ENCODE measurements around the gene UQCRC1. TPM values are rescaled to one million over a fixed set of nuclear protein-coding genes. Genes with fewer than 3 reads are reported as not detected.

The UQCRC1 gene
- polyA plus RNA-seq, 3 donors = 326 to 409 (median 350) TPM

GRCh38 chr3:48576647-48577046 is 32.8 kb downstream of the UQCRC1 start:
- no peaks in the 10 kb centered on the region for H3K9me3 ChIP-seq (replicated peaks in 1 of 2; ENCODE audit: control insufficient read depth in 1 of 2, insufficient read depth in 1 of 2, low read length in 2 of 2)
- H3K4me1 ChIP-seq (ENCODE audit: control insufficient read depth in 1 of 2, insufficient read depth in 2 of 2, low read length in 2 of 2) = no peaks in the 10 kb centered on the region
- no peaks in the 10 kb centered on the region for H3K27me3 ChIP-seq (ENCODE audit: control insufficient read depth in 2 of 2, insufficient read depth in 2 of 2, low read length in 2 of 2)
- Mint-ChIP-seq H3K9me3 (no peaks in the 10 kb centered on the region), H3K36me3 (no peaks in the 10 kb centered on the region), H3K27me3 (ENCODE audit: low read depth in 3 of 3) (peaks cover 1 to 6% (median 2%) of the 10 kb centered on the region in 3 donors), H3K27ac (no peak overlapping the region), H3K4me1 (no peaks in the 10 kb centered on the region), H3K4me3 (no peak overlapping the region)
- no peaks in the 10 kb centered on the region for H3K79me2 ChIP-seq (ENCODE audit: insufficient read depth, low read length)
- WGBS (ENCODE audit: insufficient coverage) = 100% methylated on average over 1 of the region's 4 CpGs
- intact Hi-C loops (cut with micrococcal nuclease) = no loop called here
- H3K4me3 ChIP-seq (replicated peaks in 1 of 3; ENCODE audit: low read depth in 2 of 3, low read length in 3 of 3) = no peak overlapping the region
- H3K27ac ChIP-seq (ENCODE audit: low read depth in 1 of 2, low read length in 2 of 2) = no peak overlapping the region
- no peak for TF ChIP-seq CTCF (IDR thresholded peaks at IDR 0.05)
- no peaks in the 10 kb centered on the region for H4K20me1 ChIP-seq (ENCODE audit: insufficient read depth, low read length)
- H3K9ac ChIP-seq (ENCODE audit: insufficient read depth, low read length, poor library complexity, severe bottlenecking) = no peak overlapping the region
- no peak overlapping the region for H3K4me2 ChIP-seq (replicated peaks; ENCODE audit: extremely low read depth, low read length, poor library complexity, severe bottlenecking)
- H3K36me3 ChIP-seq (replicated peaks in 1 of 2; ENCODE audit: control insufficient read depth in 1 of 2, insufficient read depth in 2 of 2, low read length in 2 of 2) = no peaks in the 10 kb centered on the region
- DNase-seq = no peak
- H2AFZ ChIP-seq (ENCODE audit: insufficient read depth, low read depth, low read length, poor library complexity, severe bottlenecking) = no peak overlapping the region

GRCh38 chr3:48575366-48575765 is 34.1 kb downstream of the UQCRC1 start:
- Mint-ChIP-seq H3K9me3 (no peaks in the 10 kb centered on the region), H3K4me3 (no peak overlapping the region), H3K4me1 (no peaks in the 10 kb centered on the region), H3K27ac (no peak overlapping the region), H3K27me3 (ENCODE audit: low read depth in 3 of 3) (peaks cover 3 to 6% (median 4%) of the 10 kb centered on the region in 3 donors), H3K36me3 (no peaks in the 10 kb centered on the region)
- Histone ChIP-seq H3K27ac (ENCODE audit: low read depth in 1 of 2, low read length in 2 of 2) (no peak overlapping the region), H2AFZ (ENCODE audit: insufficient read depth, low read depth, low read length, poor library complexity, severe bottlenecking) (no peak overlapping the region), H4K20me1 (ENCODE audit: insufficient read depth, low read length) (no peaks in the 10 kb centered on the region), H3K9ac (ENCODE audit: insufficient read depth, low read length, poor library complexity, severe bottlenecking) (no peak overlapping the region), H3K9me3 (replicated peaks in 1 of 2; ENCODE audit: control insufficient read depth in 1 of 2, insufficient read depth in 1 of 2, low read length in 2 of 2) (no peaks in the 10 kb centered on the region), H3K4me1 (ENCODE audit: control insufficient read depth in 1 of 2, insufficient read depth in 2 of 2, low read length in 2 of 2) (no peaks in the 10 kb centered on the region), H3K4me3 (replicated peaks in 1 of 3; ENCODE audit: low read depth in 2 of 3, low read length in 3 of 3) (no peak overlapping the region), H3K27me3 (ENCODE audit: control insufficient read depth in 2 of 2, insufficient read depth in 2 of 2, low read length in 2 of 2) (no peaks in the 10 kb centered on the region), H3K36me3 (replicated peaks in 1 of 2; ENCODE audit: control insufficient read depth in 1 of 2, insufficient read depth in 2 of 2, low read length in 2 of 2) (no peaks in the 10 kb centered on the region), H3K79me2 (ENCODE audit: insufficient read depth, low read length) (no peaks in the 10 kb centered on the region), H3K4me2 (replicated peaks; ENCODE audit: extremely low read depth, low read length, poor library complexity, severe bottlenecking) (no peak overlapping the region)
- TF ChIP-seq CTCF (IDR thresholded peaks at IDR 0.05) = no peak
- 88% methylated on average over 9 of the region's 17 CpGs for WGBS (ENCODE audit: insufficient coverage)
- DNase-seq = no peak
- intact Hi-C loops (cut with micrococcal nuclease) = no loop called here
